ENCODE data around the gene MREG.

Gene MREG

DNA sequence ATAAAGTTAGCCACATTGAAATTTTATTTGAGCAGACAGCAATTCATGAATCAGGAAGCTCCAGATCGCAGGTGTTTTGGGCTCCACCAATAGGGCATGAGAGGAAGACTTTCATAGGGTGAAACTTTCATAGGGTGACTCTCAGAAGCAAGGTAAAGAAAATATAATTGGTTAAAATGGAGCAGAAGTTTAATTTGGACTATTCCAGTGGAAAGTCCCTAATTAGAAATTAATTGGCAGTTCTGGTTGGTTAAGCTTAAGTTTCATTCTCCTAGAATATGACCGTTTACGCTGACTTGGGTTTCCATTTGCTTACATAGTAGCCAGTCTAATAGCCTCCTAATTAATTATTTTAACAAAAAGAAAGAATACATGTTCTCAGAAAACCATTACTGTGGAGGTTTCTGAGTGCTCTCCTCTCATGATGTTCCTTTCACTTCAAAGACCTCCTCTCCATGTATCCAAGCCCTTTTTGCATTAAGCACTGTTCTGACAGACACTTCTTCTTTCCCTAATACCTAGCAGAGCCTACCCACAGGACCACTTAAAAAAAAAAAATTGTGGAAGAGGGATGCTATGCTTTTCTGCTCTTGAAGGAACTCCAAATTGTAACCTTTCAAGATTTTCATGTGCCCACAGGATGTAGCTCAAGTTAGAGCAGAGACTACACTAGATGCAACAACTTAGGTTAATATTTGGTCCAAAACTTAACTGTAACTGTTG lies 99.1 kb downstream of the MREG start:
- TF ChIP-seq, protein P1, sequence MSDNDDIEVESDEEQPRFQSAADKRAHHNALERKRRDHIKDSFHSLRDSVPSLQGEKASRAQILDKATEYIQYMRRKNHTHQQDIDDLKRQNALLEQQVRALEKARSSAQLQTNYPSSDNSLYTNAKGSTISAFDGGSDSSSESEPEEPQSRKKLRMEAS (IDR thresholded peaks at IDR 0.05; ENCODE audit: low read depth, low read length): no peak
- TF ChIP-seq POLR2A (IDR thresholded peaks at IDR 0.05; ENCODE audit: extremely low read depth, insufficient read length): no peak
- TF ChIP-seq MYC (IDR thresholded peaks at IDR 0.05; ENCODE audit: low read depth, low read length): no peak
- TF ChIP-seq, protein P2, sequence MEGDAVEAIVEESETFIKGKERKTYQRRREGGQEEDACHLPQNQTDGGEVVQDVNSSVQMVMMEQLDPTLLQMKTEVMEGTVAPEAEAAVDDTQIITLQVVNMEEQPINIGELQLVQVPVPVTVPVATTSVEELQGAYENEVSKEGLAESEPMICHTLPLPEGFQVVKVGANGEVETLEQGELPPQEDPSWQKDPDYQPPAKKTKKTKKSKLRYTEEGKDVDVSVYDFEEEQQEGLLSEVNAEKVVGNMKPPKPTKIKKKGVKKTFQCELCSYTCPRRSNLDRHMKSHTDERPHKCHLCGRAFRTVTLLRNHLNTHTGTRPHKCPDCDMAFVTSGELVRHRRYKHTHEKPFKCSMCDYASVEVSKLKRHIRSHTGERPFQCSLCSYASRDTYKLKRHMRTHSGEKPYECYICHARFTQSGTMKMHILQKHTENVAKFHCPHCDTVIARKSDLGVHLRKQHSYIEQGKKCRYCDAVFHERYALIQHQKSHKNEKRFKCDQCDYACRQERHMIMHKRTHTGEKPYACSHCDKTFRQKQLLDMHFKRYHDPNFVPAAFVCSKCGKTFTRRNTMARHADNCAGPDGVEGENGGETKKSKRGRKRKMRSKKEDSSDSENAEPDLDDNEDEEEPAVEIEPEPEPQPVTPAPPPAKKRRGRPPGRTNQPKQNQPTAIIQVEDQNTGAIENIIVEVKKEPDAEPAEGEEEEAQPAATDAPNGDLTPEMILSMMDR (IDR thresholded peaks at IDR 0.05; ENCODE audit: low read depth, low read length): no peak
- DNase-seq (ENCODE audit: low read depth): no peak
- H3K4me3 ChIP-seq (ENCODE audit: low read depth, low read length): no peak overlapping the region

DNA sequence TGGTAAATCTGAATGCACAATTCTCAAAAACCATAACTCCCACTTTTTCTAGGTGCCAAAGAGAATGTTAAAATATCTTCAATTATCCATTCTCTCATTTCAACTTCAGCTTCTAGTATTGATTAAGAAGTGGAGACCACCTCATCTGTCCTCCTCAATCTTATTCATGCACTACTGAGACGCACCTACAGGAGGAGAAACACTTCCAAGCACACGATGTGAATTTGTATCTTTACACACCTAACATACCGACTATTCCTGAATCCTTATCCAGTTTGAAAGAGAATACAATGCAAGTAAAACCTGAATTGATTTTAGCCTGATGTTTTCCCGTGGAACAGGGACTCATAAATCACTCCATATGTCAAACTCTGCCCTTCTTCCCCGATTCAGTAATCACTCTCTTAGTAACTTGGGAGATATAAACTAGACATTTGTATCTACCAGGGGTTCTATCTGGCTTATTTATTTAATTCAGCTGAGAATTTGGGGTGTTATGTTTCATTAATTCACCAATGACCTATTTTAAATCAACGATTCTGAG lies 101.0 kb downstream of the MREG start:
- no peak overlapping the region for H3K4me3 ChIP-seq (ENCODE audit: low read depth, low read length)
- DNase-seq (ENCODE audit: low read depth): no peak
- no peak for TF ChIP-seq POLR2A (IDR thresholded peaks at IDR 0.05; ENCODE audit: extremely low read depth, insufficient read length)
- TF ChIP-seq MYC (IDR thresholded peaks at IDR 0.05; ENCODE audit: low read depth, low read length): no peak
- TF ChIP-seq, protein P1 (IDR thresholded peaks at IDR 0.05; ENCODE audit: low read depth, low read length): no peak
- TF ChIP-seq, protein P2 (IDR thresholded peaks at IDR 0.05; ENCODE audit: low read depth, low read length): no peak

DNA sequence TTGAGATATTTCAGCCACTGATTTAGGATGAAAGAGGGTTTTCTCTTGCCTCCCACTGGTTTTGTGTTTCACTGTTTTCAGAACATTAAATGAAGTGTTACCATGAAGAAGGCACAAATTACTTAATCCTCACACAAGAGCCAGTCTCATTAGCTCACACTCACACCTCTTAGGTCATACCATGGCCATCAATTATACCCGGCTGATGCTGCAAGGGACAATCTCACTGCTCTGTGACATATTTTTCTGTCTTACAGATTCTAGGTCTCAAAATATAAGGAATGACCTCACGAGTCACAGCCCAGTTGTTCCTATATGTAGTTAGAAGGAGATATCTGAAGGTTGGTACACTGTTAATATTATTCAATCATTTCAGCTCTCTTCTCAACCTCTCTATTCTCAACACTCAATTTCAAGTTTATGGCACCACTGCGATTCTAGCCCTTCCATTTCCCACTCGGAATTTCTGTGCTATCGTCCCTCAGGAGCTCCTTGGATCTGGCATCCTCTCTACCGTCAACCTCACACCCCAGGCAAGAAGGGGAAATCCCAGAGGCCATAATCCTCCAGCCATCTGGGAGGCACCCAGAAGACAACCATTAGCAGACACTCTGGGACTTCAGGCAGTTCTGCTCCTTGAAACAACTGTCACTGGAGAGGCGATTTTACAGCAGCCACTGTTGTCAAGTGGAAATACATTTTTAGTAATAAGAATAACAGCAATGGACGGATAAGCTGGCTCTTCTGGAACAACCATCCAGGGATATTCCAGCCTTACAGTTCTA lies 101.9 kb downstream of the MREG start:
- no peak for DNase-seq (ENCODE audit: low read depth)
- TF ChIP-seq, protein P1 (IDR thresholded peaks at IDR 0.05; ENCODE audit: low read depth, low read length): no peak
- TF ChIP-seq, protein P2 (IDR thresholded peaks at IDR 0.05; ENCODE audit: low read depth, low read length): no peak
- TF ChIP-seq MYC (IDR thresholded peaks at IDR 0.05; ENCODE audit: low read depth, low read length) (no peak), POLR2A (IDR thresholded peaks at IDR 0.05; ENCODE audit: extremely low read depth, insufficient read length) (no peak)
- H3K4me3 ChIP-seq (ENCODE audit: low read depth, low read length): no peak overlapping the region

DNA sequence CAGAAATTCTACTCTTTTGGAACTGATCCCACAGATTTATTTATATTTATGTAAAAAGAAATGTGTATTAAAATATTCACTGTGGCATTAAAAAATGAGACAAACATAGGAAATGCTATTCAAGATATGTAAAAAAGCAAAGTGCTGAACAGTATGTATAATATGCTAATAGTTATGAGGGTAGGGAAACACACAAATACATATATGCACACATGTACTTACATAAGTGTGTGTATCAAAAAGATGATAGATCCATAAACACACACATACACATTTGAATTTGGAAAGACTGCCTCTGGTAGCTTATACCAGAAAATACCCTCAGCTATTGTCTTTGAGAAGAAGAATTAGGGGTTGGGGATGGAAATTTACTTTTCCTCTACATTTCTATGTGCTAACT lies 103.2 kb downstream of the MREG start:
- no peak for DNase-seq (ENCODE audit: low read depth)
- no peak overlapping the region for H3K4me3 ChIP-seq (ENCODE audit: low read depth, low read length)
- TF ChIP-seq POLR2A (IDR thresholded peaks at IDR 0.05; ENCODE audit: extremely low read depth, insufficient read length): no peak
- TF ChIP-seq, protein P1 (IDR thresholded peaks at IDR 0.05; ENCODE audit: low read depth, low read length): no peak
- no peak for TF ChIP-seq MYC (IDR thresholded peaks at IDR 0.05; ENCODE audit: low read depth, low read length)
- TF ChIP-seq, protein P2 (IDR thresholded peaks at IDR 0.05; ENCODE audit: low read depth, low read length): no peak

DNA sequence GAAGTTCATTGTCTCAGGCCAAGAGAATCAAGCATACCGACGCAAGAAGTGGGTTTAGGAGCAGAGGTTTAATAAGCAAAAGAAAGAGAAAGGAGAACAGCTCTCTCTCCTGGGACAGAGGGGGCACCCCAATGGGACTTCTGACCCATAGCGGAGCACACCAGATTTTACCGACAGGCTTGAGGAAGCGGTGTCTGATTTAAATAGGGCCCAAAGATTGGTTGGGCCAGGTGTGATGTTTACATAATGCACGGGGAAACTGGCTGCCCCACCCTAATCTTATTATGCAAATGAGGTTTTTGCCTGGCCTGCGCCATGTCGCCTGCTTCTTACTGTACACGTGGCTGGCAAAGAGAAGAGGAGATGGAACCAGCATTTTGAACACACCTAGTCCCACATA lies 106.2 kb downstream of the MREG start:
- TF ChIP-seq POLR2A (IDR thresholded peaks at IDR 0.05; ENCODE audit: extremely low read depth, insufficient read length): no peak
- no peak for TF ChIP-seq MYC (IDR thresholded peaks at IDR 0.05; ENCODE audit: low read depth, low read length)
- TF ChIP-seq, protein P1 (IDR thresholded peaks at IDR 0.05; ENCODE audit: low read depth, low read length): no peak
- TF ChIP-seq, protein P2 (IDR thresholded peaks at IDR 0.05; ENCODE audit: low read depth, low read length): no peak
- H3K4me3 ChIP-seq (ENCODE audit: low read depth, low read length): no peak overlapping the region
- no peak for DNase-seq (ENCODE audit: low read depth)

Measured in NB4 (cell line).